ENCODE measurements around the gene WDFY2. TPM values are rescaled to one million over a fixed set of nuclear protein-coding genes. Genes with fewer than 3 reads are reported as not detected.

Gene WDFY2
- total RNA-seq, 1 experiment from 2014 or later = 14.1 TPM

DNA sequence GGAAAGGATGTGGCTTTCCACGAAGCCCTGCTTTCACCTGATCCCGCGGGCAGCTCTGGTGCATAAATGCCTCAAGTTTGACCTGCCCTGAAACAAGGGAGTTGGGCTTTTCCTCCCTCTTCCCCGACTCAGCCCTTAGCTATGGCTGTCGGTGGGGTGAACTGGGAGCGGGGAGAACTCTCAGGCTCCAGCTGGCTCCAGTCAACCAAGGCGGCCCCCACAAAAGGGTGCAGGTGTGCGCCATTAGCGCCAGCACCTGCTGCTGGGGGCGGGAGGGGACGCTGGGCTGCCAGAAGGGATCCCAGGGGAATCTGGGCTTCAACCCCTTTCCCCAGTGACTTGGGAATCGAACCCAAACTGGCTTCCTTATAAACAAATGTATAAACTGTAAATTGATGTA, 226.8 kb downstream of the WDFY2 start:
- TF ChIP-seq, protein P1, sequence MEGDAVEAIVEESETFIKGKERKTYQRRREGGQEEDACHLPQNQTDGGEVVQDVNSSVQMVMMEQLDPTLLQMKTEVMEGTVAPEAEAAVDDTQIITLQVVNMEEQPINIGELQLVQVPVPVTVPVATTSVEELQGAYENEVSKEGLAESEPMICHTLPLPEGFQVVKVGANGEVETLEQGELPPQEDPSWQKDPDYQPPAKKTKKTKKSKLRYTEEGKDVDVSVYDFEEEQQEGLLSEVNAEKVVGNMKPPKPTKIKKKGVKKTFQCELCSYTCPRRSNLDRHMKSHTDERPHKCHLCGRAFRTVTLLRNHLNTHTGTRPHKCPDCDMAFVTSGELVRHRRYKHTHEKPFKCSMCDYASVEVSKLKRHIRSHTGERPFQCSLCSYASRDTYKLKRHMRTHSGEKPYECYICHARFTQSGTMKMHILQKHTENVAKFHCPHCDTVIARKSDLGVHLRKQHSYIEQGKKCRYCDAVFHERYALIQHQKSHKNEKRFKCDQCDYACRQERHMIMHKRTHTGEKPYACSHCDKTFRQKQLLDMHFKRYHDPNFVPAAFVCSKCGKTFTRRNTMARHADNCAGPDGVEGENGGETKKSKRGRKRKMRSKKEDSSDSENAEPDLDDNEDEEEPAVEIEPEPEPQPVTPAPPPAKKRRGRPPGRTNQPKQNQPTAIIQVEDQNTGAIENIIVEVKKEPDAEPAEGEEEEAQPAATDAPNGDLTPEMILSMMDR (conservative IDR thresholded peaks at IDR 0.05) = no peak
- TF ChIP-seq EZH2 (IDR thresholded peaks at IDR 0.05; ENCODE audit: low read depth) = no peak
- Histone ChIP-seq H3K79me2 (ENCODE audit: low read depth) (no peaks in the 10 kb centered on the region), H3K36me3 (ENCODE audit: low read depth) (no peaks in the 10 kb centered on the region), H3K27ac (no peak overlapping the region), H4K20me1 (ENCODE audit: insufficient read depth) (no peaks in the 10 kb centered on the region), H2AFZ (no peak overlapping the region), H3K4me2 (no peak overlapping the region), H3K4me1 (replicated peaks; ENCODE audit: insufficient read depth) (0 out of 2 replicates have a peak, but pooled peaks cover 3% of the 10 kb centered on the region), H3K27me3 (ENCODE audit: insufficient read depth, low read depth) (peaks cover 3% of the 10 kb centered on the region; the same call in 1 of the 2 replicates), H3K4me3 (no peak overlapping the region), H3F3A (ENCODE audit: insufficient read depth, low read depth) (peaks cover 2% of the 10 kb centered on the region; the same call in 1 of the 2 replicates), H3K9me3 (ENCODE audit: insufficient read depth, low read depth) (no peaks in the 10 kb centered on the region), H3K9me2 (ENCODE audit: insufficient read depth) (no peaks in the 10 kb centered on the region)
- DNase-seq = no peak
- intact Hi-C loops (cut with micrococcal nuclease; ENCODE audit: unreplicated experiment) = loop anchor here (10.0 kb wide), 1 partner anchor 384 kb away; no protein-coding TSS in a partner anchor
- CTCF ChIA-PET = interaction anchor here (0.6 kb wide), 1 partner anchor 639 kb away, joined by 5 read pairs; no protein-coding TSS in a partner anchor
- no TSS peak for BruUV-seq (replicated peaks)
- POLR2A ChIA-PET (ENCODE audit: unreplicated experiment) = interaction anchor here (0.7 kb wide), 1 partner anchor 12 kb away, joined by 3 read pairs; no protein-coding TSS in a partner anchor

DNA sequence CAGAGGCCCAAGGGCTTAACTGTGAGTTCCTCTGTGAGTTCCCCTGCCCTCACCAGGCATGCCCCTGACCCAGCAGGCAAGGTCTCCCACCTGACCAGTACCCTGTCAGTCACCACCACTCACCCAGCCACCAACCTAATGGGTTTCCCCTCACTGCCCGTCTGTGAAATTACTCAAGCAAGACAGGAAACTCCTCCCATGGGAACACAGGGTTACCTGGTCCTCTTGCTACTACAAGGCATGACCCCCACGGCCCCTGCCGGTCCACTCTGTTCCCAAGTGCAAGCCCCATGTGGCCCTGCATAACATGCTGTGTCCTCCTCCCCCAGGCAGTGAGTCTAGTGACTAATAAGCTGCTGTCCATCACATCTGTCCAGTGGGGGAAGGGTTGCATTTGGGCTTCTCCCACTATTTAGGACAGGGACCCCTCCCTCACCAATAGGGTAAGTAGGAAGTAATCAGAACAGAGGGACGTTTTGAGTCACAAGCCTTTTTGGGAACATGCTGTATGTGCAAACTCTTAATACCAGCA, 227.7 kb downstream of the WDFY2 start:
- DNase-seq = no peak
- BruUV-seq (replicated peaks) = no TSS peak
- Histone ChIP-seq H3K4me2 (no peak overlapping the region), H3K9me3 (ENCODE audit: insufficient read depth, low read depth) (no peaks in the 10 kb centered on the region), H3K4me1 (replicated peaks; ENCODE audit: insufficient read depth) (peaks cover 10% of the 10 kb centered on the region; the same call in 1 of the 2 replicates), H3K36me3 (ENCODE audit: low read depth) (no peaks in the 10 kb centered on the region), H3K9me2 (ENCODE audit: insufficient read depth) (no peaks in the 10 kb centered on the region), H3K79me2 (ENCODE audit: low read depth) (no peaks in the 10 kb centered on the region), H3F3A (ENCODE audit: insufficient read depth, low read depth) (no peaks in the 10 kb centered on the region), H3K27ac (no peak overlapping the region), H3K27me3 (ENCODE audit: insufficient read depth, low read depth) (peaks cover 9% of the 10 kb centered on the region; the same call in 1 of the 2 replicates), H3K4me3 (no peak overlapping the region), H4K20me1 (ENCODE audit: insufficient read depth) (no peaks in the 10 kb centered on the region), H2AFZ (no peak overlapping the region)
- CTCF ChIA-PET = no interaction called here
- POLR2A ChIA-PET (ENCODE audit: unreplicated experiment) = no interaction called here
- intact Hi-C loops (cut with micrococcal nuclease; ENCODE audit: unreplicated experiment) = loop anchor here (10.0 kb wide), 1 partner anchor 383 kb away; no protein-coding TSS in a partner anchor
- TF ChIP-seq, protein P1 (conservative IDR thresholded peaks at IDR 0.05) = no peak
- TF ChIP-seq EZH2 (IDR thresholded peaks at IDR 0.05; ENCODE audit: low read depth) = no peak

DNA sequence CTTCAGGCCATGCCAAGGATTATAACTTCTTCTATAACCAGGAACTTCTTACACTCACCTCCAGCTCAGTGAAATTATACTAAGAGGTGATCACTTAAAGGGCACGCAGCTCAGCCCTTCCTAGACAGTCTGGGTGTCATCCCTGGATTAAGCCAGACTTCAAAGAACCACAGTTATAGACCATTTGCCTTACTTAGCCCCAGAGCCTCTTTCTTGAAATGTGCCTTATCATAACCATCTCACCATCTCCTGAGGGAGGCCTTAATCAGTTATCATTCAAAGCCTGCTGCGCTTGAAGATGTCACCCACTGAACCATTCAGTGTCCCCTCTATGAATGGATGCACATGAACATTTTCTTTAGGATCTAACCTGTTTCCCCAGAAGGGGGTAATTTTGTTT, 229.8 kb downstream of the WDFY2 start:
- no peaks in the 10 kb centered on the region for H3K79me2 ChIP-seq (ENCODE audit: low read depth)
- ChIA-PET CTCF (interaction anchor here (0.7 kb wide), 1 partner anchor 292 kb away, joined by 3 read pairs; no protein-coding TSS in a partner anchor), POLR2A (ENCODE audit: unreplicated experiment) (no interaction called here)
- no peaks in the 10 kb centered on the region for H3K9me2 ChIP-seq (ENCODE audit: insufficient read depth)
- no peak overlapping the region for H3K4me2 ChIP-seq
- H3K27me3 ChIP-seq (ENCODE audit: insufficient read depth, low read depth) = peaks cover 27% of the 10 kb centered on the region; the same call in 1 of the 2 replicates
- no peaks in the 10 kb centered on the region for H3K36me3 ChIP-seq (ENCODE audit: low read depth)
- H3F3A ChIP-seq (ENCODE audit: insufficient read depth, low read depth) = no peaks in the 10 kb centered on the region
- BruUV-seq (replicated peaks) = no TSS peak
- H3K4me1 ChIP-seq (replicated peaks; ENCODE audit: insufficient read depth) = peaks cover 10% of the 10 kb centered on the region; the same call in 1 of the 2 replicates
- no peak overlapping the region for H3K4me3 ChIP-seq
- no peaks in the 10 kb centered on the region for H4K20me1 ChIP-seq (ENCODE audit: insufficient read depth)
- H2AFZ ChIP-seq = no peak overlapping the region
- H3K9me3 ChIP-seq (ENCODE audit: insufficient read depth, low read depth) = no peaks in the 10 kb centered on the region
- no peak overlapping the region for H3K27ac ChIP-seq
- intact Hi-C loops (cut with micrococcal nuclease; ENCODE audit: unreplicated experiment) = loop anchor here (10.0 kb wide), 1 partner anchor 381 kb away; no protein-coding TSS in a partner anchor
- TF ChIP-seq EZH2 (IDR thresholded peaks at IDR 0.05; ENCODE audit: low read depth) = no peak
- TF ChIP-seq, protein P1 (conservative IDR thresholded peaks at IDR 0.05) = no peak
- no peak for DNase-seq

Measured in PC-9 (cell line).